K562 (cell line): ENCODE data around the gene LZTS3. TPM values are rescaled to one million over a fixed set of nuclear protein-coding genes. Genes with fewer than 3 reads are reported as not detected.

Source experiments
- EHMT2 ChIP-seq: fragments of 450-650 bp; IDR thresholded peaks from 2 replicates; pipeline ENCODE4 v1.6.1; 2018; ENCODE audit warnings: antibody characterized with exemption
- ETV6 ChIP-seq, 3 experiments: fragments of 150-350 bp in 1 of 3; sonication (generic) in 1 of 3; formaldehyde crosslinking in 1 of 3; IDR thresholded peaks; 2 replicates each; pipeline versions ENCODE4 v1.6.1 to v1.8.0; 2014 to 2022; ENCODE audit warnings: borderline replicate concordance in 2 of 3, low read depth in 2 of 3, antibody characterized with exemption in 1 of 3, low read length in 1 of 3, mild to moderate bottlenecking in 1 of 3, missing genetic modification reagents in 1 of 3
- HDAC3 ChIP-seq: fragments of 450-650 bp; IDR thresholded peaks from 2 replicates; pipeline ENCODE4 v1.6.1; 2018; ENCODE audit warnings: borderline replicate concordance, mild to moderate bottlenecking, moderate library complexity; ENCODE audit not compliant: partially characterized antibody
- PHB ChIP-seq: fragments of 250-450 bp; sonication (Bioruptor Pico); IDR thresholded peaks from 2 replicates; pipeline ENCODE4 v1.5.0; 2021
- POLR2G ChIP-seq: fragments of 200-400 bp; formaldehyde crosslinking; IDR thresholded peaks from 2 replicates; pipeline ENCODE4 v1.6.1; 2017; ENCODE audit warnings: low read depth, mild to moderate bottlenecking, antibody characterized with exemption, low read length, moderate library complexity
- SMC3 ChIP-seq: conservative IDR thresholded peaks from 2 replicates; pipeline ENCODE4 v1.6.1; 2011; ENCODE audit warnings: low read depth, low read length, improper control_type of control experiment; ENCODE audit not compliant: insufficient read depth
- ZNF121 ChIP-seq: sonication (generic); formaldehyde crosslinking; conservative IDR thresholded peaks from 2 replicates; pipeline ENCODE4 v1.8.0; 2022; ENCODE audit warnings: missing genetic modification reagents
- ZNF239 ChIP-seq: fragments of 250-450 bp; sonication (Bioruptor Pico); IDR thresholded peaks from 2 replicates; pipeline ENCODE4 v1.4.0; 2020; ENCODE audit warnings: mild to moderate bottlenecking
- polyA plus RNA-seq, 8 experiments: library from polyadenylated mRNA; depleted of rRNA in 4 of 8; stranded (reverse) in 5 of 8; unstranded in 3 of 8; fragments of >200 nt; fragmentation: Nextera tagmentation in 2 of 8; fragmentation: Illumina TruSeq in 1 of 8; extraction: Ambion mirVana in 2 of 8; extraction: Trizol in 1 of 8; gene quantifications; 2 replicates each; pipeline versions ENCODE4 v1.2.1 to v1.2.3, GENCODE V29; 2011 to 2014; ENCODE audit warnings: inconsistent platforms in 1 of 8, missing spikeins in 1 of 8
- total RNA-seq, 7 experiments: library from RNA; depleted of rRNA in 6 of 7; stranded (reverse); fragments of >200 nt in 6 of 7; fragmentation: Illumina TruSeq in 2 of 7; extraction: Trizol in 2 of 7; gene quantifications; 2 replicates each; pipeline versions ENCODE4 v1.2.1 to v1.2.3, GENCODE V29; 2011 to 2021; ENCODE audit warnings: low replicate concordance in 1 of 7
- TF ChIP-seq, protein P1 (sequence below), 2 experiments: fragments of 450-650 bp; formaldehyde crosslinking in 1 of 2; IDR thresholded peaks; 2 replicates each; pipeline versions ENCODE4 v1.4.0 to v1.6.1; 2014 to 2020; ENCODE audit warnings: mild to moderate bottlenecking in 2 of 2, borderline replicate concordance in 1 of 2, low read depth in 1 of 2
- TF ChIP-seq, protein P2 (sequence below), 2 experiments: fragments of 150-350 bp in 1 of 2; IDR thresholded peaks; 2 replicates each; pipeline ENCODE4 v1.6.1; 2012 to 2016; ENCODE audit warnings: low read depth in 2 of 2, low read length in 2 of 2, mild to moderate bottlenecking in 1 of 2, moderate library complexity in 1 of 2

The LZTS3 gene
- total and polyA plus RNA-seq, 9 of the 15 experiments (the other 6 are each of a cell fraction or from before 2014, with no cell fraction given), result 0.07 to 2.9 (median 2.0) TPM

DNA sequence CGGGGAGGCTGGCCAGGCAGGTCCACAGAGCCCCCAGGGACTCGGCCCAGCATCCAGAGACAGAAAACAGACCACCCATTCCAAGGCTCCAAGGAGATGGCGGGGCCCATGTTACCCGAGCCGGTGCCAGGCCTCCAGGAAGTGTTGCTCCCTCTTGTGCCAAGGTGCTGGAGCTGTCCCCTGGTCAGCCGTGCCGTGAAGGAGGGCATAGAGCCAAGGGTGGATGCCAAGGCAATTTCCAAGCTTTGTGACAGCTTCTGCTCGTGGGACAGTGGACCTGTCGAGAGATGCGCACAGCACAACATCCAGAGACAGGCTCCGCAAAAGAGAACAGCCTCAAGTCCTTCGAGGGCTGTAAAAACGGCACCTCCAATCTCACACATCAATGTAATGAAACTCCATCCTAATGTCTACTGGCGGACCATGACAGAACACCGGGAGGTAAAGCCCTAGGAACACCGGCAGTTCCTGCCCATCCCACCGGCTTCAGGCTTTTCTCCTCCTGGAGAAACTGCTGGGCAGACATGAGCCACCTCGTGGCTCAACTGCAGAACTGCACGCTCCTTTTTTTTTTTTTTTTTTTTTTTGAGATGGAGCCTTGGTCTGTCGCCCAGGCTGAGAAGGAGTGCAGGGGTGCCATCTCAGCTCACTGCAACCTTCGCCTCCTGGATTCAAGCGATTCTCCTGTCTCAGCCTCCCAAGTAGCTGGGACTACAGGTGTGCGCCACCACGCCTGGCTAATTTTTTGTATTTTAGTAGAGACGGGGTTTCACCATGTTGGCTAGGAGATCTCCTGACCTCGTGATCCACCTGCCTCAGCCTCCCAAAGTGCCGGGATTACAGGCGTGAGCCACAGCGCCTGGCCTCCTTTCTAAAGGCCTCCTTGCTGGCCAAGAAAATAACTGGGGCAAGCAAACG, 57.9 kb downstream of the LZTS3 start (continued):
- no peak for TF ChIP-seq POLR2G
- no peak for TF ChIP-seq ZNF239 (CRISPR knock-in tag)
- no peak for TF ChIP-seq PHB
- TF ChIP-seq HDAC3, result no peak
- no peak for TF ChIP-seq EHMT2
- no peak for TF ChIP-seq ETV6 (IDR thresholded peaks at IDR 0.05; ENCODE audit: borderline replicate concordance in 1 of 2, low read depth in 2 of 2, low read length in 1 of 2)
- TF ChIP-seq ETV6 (CRISPR knock-in tag; IDR thresholded peaks at IDR 0.05; ENCODE audit: borderline replicate concordance), result no peak
- TF ChIP-seq, protein P1, sequence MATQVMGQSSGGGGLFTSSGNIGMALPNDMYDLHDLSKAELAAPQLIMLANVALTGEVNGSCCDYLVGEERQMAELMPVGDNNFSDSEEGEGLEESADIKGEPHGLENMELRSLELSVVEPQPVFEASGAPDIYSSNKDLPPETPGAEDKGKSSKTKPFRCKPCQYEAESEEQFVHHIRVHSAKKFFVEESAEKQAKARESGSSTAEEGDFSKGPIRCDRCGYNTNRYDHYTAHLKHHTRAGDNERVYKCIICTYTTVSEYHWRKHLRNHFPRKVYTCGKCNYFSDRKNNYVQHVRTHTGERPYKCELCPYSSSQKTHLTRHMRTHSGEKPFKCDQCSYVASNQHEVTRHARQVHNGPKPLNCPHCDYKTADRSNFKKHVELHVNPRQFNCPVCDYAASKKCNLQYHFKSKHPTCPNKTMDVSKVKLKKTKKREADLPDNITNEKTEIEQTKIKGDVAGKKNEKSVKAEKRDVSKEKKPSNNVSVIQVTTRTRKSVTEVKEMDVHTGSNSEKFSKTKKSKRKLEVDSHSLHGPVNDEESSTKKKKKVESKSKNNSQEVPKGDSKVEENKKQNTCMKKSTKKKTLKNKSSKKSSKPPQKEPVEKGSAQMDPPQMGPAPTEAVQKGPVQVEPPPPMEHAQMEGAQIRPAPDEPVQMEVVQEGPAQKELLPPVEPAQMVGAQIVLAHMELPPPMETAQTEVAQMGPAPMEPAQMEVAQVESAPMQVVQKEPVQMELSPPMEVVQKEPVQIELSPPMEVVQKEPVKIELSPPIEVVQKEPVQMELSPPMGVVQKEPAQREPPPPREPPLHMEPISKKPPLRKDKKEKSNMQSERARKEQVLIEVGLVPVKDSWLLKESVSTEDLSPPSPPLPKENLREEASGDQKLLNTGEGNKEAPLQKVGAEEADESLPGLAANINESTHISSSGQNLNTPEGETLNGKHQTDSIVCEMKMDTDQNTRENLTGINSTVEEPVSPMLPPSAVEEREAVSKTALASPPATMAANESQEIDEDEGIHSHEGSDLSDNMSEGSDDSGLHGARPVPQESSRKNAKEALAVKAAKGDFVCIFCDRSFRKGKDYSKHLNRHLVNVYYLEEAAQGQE (IDR thresholded peaks at IDR 0.05; ENCODE audit: borderline replicate concordance), result peak; percentile 47; the same call in 1 of the 2 replicates
- TF ChIP-seq, protein P1 (CRISPR knock-in tag; IDR thresholded peaks at IDR 0.05; ENCODE audit: low read depth), result no peak
- TF ChIP-seq ZNF121, result no peak
- peak; percentile 64 for TF ChIP-seq SMC3
- TF ChIP-seq, protein P2, sequence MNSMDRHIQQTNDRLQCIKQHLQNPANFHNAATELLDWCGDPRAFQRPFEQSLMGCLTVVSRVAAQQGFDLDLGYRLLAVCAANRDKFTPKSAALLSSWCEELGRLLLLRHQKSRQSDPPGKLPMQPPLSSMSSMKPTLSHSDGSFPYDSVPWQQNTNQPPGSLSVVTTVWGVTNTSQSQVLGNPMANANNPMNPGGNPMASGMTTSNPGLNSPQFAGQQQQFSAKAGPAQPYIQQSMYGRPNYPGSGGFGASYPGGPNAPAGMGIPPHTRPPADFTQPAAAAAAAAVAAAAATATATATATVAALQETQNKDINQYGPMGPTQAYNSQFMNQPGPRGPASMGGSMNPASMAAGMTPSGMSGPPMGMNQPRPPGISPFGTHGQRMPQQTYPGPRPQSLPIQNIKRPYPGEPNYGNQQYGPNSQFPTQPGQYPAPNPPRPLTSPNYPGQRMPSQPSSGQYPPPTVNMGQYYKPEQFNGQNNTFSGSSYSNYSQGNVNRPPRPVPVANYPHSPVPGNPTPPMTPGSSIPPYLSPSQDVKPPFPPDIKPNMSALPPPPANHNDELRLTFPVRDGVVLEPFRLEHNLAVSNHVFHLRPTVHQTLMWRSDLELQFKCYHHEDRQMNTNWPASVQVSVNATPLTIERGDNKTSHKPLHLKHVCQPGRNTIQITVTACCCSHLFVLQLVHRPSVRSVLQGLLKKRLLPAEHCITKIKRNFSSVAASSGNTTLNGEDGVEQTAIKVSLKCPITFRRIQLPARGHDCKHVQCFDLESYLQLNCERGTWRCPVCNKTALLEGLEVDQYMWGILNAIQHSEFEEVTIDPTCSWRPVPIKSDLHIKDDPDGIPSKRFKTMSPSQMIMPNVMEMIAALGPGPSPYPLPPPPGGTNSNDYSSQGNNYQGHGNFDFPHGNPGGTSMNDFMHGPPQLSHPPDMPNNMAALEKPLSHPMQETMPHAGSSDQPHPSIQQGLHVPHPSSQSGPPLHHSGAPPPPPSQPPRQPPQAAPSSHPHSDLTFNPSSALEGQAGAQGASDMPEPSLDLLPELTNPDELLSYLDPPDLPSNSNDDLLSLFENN (IDR thresholded peaks at IDR 0.05; ENCODE audit: low read depth in 2 of 2, low read length in 2 of 2), result no peak
